GM23338 (cell line): ENCODE data around the gene EPHA5.

Experiments
- CREB1 ChIP-seq: fragments of 250-450 bp; sonication (Bioruptor Pico); IDR thresholded peaks from 2 replicates; pipeline ENCODE4 v1.5.0; 2020; ENCODE audit warnings: low read depth, mild to moderate bottlenecking, moderate library complexity
- EZH2 ChIP-seq: fragments of 200-600 bp; sonication (generic); IDR thresholded peaks from one replicate; pipeline ENCODE4 v1.8.0; 2017; ENCODE audit warnings: antibody characterized with exemption, mild to moderate bottlenecking, low read depth; ENCODE audit not compliant: unreplicated experiment
- EZH2phosphoT487 ChIP-seq: fragments of 200-600 bp; sonication (generic); IDR thresholded peaks from one replicate; pipeline ENCODE4 v1.8.1; 2018; ENCODE audit warnings: antibody characterized with exemption; ENCODE audit not compliant: unreplicated experiment
- JUNB ChIP-seq: IDR thresholded peaks from one replicate; pipeline ENCODE4 v1.6.1; 2016; ENCODE audit warnings: antibody characterized with exemption; ENCODE audit not compliant: unreplicated experiment
- POLR2AphosphoS5 ChIP-seq: IDR thresholded peaks from 2 replicates; pipeline ENCODE4 v1.6.1; 2016; ENCODE audit warnings: antibody characterized with exemption, low read depth
- TF ChIP-seq, protein P1 (sequence below): IDR thresholded peaks from one replicate; pipeline ENCODE4 v1.6.1; 2018; ENCODE audit warnings: antibody characterized with exemption; ENCODE audit not compliant: unreplicated experiment
- TF ChIP-seq, protein P2 (sequence below), 2 experiments: fragments of 200-600 bp in 1 of 2; sonication (generic) in 1 of 2; conservative IDR thresholded peaks; 2 replicates each; pipeline versions ENCODE4 v1.5.1 to v1.6.1; 2016 to 2017; ENCODE audit warnings: antibody characterized with exemption in 2 of 2, low read depth in 2 of 2, mild to moderate bottlenecking in 2 of 2, moderate library complexity in 1 of 2
- TF ChIP-seq, protein P3 (sequence below): IDR thresholded peaks from 2 replicates; pipeline ENCODE4 v1.6.1; 2016; ENCODE audit warnings: antibody characterized with exemption
- TF ChIP-seq, protein P4 (sequence below): fragments of 250-450 bp; sonication (Bioruptor Pico); IDR thresholded peaks from 2 replicates; pipeline ENCODE4 v1.5.0; 2020; ENCODE audit warnings: mild to moderate bottlenecking, moderate library complexity

DNA sequence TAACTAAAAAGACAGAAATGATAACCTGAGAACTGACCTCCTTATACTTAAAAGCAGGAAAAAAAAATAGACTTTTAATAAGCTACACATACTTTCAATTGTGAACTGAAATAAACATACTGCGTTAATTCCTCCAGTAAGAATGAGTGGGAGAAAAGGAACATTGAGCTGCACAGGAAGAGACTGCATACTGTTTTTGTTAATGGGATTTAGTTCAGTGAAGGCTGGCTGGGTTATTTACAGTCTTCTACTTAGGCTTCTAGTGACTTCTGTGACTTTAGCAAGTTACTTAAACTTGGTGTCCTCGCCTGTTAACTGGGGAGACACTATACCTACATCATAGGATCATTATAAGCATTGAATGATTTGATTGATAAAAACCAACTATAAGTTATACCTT lies 213.3 kb downstream of the EPHA5 start:
- TF ChIP-seq POLR2AphosphoS5, result no peak
- TF ChIP-seq, protein P1, sequence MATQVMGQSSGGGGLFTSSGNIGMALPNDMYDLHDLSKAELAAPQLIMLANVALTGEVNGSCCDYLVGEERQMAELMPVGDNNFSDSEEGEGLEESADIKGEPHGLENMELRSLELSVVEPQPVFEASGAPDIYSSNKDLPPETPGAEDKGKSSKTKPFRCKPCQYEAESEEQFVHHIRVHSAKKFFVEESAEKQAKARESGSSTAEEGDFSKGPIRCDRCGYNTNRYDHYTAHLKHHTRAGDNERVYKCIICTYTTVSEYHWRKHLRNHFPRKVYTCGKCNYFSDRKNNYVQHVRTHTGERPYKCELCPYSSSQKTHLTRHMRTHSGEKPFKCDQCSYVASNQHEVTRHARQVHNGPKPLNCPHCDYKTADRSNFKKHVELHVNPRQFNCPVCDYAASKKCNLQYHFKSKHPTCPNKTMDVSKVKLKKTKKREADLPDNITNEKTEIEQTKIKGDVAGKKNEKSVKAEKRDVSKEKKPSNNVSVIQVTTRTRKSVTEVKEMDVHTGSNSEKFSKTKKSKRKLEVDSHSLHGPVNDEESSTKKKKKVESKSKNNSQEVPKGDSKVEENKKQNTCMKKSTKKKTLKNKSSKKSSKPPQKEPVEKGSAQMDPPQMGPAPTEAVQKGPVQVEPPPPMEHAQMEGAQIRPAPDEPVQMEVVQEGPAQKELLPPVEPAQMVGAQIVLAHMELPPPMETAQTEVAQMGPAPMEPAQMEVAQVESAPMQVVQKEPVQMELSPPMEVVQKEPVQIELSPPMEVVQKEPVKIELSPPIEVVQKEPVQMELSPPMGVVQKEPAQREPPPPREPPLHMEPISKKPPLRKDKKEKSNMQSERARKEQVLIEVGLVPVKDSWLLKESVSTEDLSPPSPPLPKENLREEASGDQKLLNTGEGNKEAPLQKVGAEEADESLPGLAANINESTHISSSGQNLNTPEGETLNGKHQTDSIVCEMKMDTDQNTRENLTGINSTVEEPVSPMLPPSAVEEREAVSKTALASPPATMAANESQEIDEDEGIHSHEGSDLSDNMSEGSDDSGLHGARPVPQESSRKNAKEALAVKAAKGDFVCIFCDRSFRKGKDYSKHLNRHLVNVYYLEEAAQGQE, result no peak
- TF ChIP-seq EZH2phosphoT487, result no peak
- TF ChIP-seq, protein P2, sequence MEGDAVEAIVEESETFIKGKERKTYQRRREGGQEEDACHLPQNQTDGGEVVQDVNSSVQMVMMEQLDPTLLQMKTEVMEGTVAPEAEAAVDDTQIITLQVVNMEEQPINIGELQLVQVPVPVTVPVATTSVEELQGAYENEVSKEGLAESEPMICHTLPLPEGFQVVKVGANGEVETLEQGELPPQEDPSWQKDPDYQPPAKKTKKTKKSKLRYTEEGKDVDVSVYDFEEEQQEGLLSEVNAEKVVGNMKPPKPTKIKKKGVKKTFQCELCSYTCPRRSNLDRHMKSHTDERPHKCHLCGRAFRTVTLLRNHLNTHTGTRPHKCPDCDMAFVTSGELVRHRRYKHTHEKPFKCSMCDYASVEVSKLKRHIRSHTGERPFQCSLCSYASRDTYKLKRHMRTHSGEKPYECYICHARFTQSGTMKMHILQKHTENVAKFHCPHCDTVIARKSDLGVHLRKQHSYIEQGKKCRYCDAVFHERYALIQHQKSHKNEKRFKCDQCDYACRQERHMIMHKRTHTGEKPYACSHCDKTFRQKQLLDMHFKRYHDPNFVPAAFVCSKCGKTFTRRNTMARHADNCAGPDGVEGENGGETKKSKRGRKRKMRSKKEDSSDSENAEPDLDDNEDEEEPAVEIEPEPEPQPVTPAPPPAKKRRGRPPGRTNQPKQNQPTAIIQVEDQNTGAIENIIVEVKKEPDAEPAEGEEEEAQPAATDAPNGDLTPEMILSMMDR (conservative IDR thresholded peaks at IDR 0.05; ENCODE audit: low read depth in 2 of 2), result no peak
- TF ChIP-seq EZH2, result no peak
- TF ChIP-seq, protein P3, sequence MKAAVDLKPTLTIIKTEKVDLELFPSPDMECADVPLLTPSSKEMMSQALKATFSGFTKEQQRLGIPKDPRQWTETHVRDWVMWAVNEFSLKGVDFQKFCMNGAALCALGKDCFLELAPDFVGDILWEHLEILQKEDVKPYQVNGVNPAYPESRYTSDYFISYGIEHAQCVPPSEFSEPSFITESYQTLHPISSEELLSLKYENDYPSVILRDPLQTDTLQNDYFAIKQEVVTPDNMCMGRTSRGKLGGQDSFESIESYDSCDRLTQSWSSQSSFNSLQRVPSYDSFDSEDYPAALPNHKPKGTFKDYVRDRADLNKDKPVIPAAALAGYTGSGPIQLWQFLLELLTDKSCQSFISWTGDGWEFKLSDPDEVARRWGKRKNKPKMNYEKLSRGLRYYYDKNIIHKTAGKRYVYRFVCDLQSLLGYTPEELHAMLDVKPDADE, result no peak
- TF ChIP-seq JUNB, result no peak
- TF ChIP-seq CREB1 (CRISPR knock-in tag), result no peak
- TF ChIP-seq, protein P4, sequence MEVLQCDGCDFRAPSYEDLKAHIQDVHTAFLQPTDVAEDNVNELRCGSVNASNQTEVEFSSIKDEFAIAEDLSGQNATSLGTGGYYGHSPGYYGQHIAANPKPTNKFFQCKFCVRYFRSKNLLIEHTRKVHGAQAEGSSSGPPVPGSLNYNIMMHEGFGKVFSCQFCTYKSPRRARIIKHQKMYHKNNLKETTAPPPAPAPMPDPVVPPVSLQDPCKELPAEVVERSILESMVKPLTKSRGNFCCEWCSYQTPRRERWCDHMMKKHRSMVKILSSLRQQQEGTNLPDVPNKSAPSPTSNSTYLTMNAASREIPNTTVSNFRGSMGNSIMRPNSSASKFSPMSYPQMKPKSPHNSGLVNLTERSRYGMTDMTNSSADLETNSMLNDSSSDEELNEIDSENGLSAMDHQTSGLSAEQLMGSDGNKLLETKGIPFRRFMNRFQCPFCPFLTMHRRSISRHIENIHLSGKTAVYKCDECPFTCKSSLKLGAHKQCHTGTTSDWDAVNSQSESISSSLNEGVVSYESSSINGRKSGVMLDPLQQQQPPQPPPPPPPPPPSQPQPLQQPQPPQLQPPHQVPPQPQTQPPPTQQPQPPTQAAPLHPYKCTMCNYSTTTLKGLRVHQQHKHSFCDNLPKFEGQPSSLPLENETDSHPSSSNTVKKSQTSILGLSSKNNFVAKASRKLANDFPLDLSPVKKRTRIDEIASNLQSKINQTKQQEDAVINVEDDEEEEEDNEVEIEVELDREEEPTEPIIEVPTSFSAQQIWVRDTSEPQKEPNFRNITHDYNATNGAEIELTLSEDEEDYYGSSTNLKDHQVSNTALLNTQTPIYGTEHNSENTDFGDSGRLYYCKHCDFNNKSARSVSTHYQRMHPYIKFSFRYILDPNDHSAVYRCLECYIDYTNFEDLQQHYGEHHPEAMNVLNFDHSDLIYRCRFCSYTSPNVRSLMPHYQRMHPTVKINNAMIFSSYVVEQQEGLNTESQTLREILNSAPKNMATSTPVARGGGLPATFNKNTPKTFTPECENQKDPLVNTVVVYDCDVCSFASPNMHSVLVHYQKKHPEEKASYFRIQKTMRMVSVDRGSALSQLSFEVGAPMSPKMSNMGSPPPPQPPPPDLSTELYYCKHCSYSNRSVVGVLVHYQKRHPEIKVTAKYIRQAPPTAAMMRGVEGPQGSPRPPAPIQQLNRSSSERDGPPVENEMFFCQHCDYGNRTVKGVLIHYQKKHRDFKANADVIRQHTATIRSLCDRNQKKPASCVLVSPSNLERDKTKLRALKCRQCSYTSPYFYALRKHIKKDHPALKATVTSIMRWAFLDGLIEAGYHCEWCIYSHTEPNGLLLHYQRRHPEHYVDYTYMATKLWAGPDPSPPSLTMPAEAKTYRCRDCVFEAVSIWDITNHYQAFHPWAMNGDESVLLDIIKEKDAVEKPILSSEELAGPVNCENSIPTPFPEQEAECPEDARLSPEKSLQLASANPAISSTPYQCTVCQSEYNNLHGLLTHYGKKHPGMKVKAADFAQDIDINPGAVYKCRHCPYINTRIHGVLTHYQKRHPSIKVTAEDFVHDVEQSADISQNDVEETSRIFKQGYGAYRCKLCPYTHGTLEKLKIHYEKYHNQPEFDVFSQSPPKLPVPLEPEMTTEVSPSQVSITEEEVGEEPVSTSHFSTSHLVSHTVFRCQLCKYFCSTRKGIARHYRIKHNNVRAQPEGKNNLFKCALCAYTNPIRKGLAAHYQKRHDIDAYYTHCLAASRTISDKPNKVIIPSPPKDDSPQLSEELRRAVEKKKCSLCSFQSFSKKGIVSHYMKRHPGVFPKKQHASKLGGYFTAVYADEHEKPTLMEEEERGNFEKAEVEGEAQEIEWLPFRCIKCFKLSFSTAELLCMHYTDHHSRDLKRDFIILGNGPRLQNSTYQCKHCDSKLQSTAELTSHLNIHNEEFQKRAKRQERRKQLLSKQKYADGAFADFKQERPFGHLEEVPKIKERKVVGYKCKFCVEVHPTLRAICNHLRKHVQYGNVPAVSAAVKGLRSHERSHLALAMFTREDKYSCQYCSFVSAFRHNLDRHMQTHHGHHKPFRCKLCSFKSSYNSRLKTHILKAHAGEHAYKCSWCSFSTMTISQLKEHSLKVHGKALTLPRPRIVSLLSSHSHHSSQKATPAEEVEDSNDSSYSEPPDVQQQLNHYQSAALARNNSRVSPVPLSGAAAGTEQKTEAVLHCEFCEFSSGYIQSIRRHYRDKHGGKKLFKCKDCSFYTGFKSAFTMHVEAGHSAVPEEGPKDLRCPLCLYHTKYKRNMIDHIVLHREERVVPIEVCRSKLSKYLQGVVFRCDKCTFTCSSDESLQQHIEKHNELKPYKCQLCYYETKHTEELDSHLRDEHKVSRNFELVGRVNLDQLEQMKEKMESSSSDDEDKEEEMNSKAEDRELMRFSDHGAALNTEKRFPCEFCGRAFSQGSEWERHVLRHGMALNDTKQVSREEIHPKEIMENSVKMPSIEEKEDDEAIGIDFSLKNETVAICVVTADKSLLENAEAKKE (CRISPR knock-in tag), result no peak
